Stimulated activated CD4-positive, alpha-beta T cell treated with anti-CD3 and anti-CD28 coated beads, Interleukin-2, amount 100 ng/mL, for 4 hours (primary cell): Measurements from ENCODE around the gene CDRT4.

Experiments
- DNase-seq: peaks from one replicate; pipeline ENCODE4 v3.0.0-alpha.2; 2020; ENCODE audit warnings: low read depth

Gene CDRT4

DNA sequence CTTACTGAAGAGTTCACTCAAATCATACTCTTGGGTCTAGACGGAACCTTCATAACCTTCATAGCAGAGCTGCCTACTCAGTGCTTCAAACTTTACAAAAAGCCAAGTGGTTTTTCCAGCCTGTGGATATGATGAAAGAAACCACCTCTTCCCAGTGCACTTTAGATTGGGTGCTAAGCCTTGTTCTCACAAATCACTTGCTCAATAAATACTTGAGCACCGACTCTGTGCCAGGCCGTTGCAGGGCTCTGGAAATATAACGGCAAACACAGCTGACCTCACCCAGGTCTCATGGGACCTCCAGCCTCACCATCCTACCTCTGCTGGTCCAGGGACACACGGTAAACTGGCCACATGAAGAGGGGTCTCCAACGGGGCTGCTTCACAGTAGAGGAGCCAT lies 35.7 kb downstream of the CDRT4 start:
- no peak for DNase-seq

DNA sequence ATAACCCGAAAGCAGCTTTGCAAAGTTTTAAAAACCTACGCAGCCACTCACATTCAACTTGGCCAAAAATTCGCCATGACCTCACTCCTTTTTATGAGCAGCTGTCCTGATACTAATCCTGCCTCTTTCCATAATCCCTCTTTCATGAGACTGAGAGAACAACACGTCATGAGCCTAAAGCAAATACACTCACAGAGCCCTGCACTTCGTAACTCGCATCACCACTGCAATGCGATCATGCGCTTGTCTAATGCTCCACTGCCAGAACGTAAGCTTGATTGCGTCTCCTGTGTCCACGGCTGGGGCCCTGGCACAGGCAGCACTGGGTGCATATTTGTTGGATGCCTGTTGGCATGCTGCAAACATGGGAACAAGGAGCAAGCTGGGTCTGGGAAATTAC lies 36.2 kb downstream of the CDRT4 start:
- DNase-seq, result no peak

DNA sequence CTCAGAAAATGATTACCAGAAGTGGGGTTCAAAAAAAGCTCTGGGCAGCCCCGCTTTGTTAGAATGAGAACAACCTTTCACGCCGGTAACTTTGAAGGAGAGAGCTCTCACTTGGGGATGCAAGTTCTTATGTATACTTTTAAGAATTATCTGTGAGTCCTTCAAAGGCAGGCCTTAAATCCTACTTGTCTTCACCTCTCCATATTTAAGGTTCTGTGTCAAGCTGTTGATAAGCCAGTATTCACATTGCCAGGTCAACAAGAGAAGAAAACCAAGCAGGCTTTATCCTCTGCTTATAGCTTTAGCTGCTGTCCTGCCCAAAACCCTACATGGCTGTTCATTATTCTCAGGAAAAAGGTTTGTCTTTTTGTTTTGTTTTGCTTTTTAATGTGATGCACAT lies 42.9 kb downstream of the CDRT4 start:
- no peak for DNase-seq

DNA sequence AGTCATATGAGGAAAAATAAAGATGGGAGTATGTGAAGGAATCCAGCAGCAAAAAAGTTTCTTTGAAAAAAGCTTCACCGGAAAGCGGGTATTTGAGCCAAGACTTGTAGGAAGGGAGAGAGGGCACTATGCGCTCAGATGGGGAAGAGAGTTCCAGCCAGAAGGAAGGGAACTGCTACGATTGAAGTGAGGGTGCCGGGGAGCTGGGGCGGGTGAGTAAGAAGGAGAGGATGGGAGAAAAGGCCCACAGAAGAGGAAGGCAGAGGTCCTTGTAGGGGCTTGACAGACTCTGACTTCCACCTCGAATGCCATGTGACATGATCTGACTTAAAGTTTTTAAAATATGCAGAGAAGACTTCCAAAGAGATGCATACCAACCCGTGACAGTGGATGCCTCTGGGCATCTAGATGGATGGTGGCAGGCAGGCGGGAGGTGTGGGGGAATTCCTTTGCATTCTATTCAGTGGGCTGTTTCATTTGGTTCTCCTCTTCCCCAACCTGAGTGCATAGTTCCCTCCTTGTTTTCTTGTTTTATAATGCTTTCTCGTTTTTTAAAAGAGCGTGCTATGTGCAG lies 44.9 kb downstream of the CDRT4 start:
- DNase-seq, result no peak

DNA sequence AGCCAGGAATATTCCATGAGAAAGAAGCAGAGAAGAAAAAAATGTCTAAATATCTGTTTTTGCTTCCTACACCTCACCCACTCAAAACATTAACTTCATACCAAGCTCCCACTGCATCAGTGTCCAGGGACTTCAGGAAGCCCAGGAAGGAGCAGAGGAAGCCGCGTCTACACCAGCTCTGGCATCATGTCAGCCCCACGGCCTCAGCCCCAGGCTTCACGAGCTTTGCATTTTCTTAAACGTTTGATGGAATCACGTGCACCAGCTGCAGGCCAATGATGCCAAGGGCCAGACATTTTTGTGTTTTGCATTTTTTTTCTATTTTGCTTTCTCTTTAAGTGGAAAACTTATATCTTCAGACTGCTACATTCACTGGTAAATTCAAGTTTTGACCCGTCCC lies 48.6 kb downstream of the CDRT4 start:
- no peak for DNase-seq

DNA sequence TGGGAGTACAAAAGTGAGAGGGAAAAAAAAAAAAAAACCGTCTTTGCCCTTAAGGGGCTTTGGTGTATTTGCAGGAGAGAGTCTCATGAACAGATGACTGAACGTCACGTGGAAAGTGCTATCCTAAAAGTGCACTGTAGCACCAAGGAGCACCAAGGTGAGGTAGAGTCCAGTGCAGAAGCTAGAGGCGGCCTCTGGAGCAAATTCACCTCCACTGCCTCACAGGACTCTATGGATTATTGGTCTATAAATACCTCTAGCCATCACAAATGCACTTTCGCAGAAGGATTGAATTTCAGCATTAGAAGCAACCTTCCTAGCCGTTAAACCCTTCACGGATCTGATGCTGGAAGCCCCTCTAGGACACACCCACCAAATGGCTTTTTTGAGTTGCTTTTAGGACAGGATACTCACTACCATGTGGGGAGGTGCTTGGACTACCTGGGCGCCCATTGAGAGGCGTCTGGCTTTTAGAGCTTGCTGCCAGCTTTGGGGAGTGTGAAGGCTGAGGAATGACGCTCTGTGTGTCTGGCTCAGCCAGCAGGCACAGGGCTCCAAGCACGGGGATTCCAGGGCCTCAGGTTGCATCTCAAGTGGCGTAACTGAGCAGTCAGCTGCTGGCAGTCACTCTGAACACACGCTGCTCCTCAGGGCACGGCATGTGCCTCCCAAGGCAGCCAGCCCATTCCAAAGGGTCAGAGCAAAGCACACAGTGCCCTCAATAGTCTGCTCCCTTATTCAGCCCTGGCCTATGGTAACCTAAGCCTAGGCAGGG lies 52.7 kb downstream of the CDRT4 start:
- DNase-seq, result no peak

DNA sequence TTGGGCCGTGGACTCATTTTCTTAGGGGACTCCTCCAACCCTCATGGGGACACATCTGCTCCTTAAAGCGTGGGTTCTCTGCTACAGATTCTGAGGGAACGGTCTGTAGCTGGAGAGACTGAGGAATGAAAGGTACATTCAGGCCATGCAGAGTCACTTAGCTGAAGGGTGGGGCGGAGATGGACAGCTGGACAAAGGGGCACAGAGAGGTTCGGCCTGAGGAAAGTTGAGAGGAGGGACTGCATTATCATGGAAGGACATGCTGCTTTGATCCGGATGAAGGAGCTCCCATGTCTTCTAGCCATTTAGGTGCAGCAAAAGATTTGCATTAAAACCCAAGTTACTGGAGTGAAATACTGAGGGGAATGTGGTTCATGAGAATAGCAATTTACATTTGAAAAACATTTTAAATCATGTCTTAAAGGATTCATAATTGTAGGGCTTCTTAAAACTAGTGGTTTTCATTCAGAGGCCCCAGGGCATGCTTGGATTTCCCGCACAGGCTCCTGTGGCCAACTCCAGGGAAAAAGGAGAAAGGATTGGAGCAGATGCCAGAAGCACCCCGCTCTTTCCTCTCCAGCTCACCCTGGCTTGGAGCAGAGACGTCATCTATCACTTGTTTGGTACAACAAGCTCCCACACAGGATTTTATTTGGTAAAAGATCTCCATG lies 54.2 kb downstream of the CDRT4 start:
- no peak for DNase-seq

DNA sequence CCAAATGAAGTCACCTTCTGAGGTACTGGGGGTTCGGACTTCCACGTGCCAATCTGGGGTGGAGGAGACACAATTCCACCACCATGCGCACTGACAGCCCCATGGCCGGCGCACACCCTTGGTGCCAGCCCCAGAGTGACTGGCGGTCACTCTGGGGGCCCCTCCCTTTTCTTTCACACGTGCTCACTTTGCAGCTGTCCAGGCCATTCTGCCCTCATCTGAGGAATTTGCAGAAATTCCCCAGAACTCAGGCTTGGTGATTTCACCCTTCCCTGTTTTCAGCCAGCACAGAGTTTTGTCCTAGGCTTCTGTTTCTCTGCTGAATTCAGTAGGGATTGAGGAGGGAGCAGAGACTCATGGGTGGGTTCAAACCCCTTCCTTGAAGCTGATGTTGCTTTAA lies 54.8 kb downstream of the CDRT4 start:
- DNase-seq, result no peak

DNA sequence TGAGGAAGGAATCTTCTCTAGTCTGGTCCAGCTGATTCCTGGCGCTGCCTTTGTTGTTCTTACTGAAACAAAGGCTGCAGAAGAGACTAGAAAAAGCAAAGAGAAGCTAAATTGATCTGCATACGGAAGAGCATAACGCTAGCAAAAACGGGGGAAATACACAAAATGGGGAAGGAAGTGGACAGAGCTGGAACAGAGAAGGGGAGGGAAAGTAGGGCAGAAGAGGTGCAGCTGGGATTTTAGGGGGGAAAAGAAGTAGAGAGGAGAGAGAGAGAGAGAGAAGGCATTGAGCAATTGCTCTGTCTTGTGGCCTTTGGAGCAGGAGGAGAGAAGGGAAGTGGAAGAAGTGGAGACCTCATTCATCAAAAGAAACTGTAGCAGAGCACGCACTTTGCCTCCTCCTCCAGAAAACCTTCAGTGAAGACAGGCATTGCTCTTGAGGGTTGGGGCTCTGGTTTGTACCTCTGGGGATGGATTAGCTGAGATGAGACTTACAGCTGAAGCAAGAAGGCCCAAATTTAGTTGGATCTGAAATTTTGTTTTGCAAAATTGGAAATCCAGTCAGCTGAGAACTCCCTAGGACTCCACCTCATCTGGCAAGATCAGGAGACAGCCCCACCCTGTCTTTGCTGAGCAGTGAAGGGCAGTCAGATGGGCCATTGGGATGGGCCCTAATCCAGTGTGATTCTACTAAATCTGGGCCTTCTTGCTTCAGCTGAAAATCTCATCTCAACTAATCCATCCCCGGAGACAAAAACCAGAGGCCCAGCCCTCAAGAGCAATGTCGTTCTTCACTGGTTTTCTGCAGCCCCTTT lies 55.8 kb downstream of the CDRT4 start:
- DNase-seq, result no peak

DNA sequence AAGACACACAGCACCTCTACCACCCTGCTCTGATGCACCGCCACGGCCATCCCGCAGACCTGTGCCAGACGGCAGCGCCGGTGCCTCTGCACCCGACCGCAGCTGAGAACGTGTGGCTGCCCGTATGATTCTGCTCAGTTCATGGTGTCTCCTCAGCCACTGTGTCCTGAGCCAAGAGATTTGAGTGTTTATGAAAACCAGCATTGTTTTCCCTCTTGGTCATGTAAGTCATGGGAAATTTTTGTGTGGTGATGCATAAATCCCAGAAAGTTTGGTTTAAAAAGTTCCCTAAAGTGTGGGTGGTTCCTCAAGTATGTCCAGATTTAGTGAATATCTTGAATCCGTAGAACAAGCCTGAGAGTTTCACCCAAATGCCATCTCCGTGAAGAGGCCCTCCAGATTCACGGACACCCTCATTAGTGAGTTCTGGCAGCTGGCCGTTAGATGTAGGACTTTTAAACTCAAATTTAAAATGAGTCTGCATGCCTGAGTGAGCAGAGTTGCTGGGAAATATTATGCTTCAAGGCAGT lies 57.6 kb downstream of the CDRT4 start:
- no peak for DNase-seq

DNA sequence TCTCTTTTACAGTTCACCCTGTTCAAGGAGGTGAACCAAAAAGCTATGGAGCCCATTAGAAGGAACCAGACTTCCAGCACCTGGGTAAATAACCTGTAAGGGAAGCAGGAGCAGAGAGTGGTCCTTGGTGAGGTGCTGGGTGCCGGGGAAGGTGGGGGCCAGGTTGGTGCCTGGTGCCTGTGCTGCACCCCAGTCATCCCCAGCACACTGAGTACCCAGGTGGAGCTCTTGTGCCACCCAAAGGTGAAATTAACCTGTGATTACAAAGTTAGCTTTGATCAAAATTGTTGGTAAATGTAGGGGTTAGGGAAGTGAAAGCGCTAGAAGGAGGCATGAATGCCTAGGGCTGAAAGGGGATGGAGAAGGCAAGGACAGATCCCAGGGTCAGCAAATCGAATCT lies 58.6 kb downstream of the CDRT4 start:
- DNase-seq, result no peak

DNA sequence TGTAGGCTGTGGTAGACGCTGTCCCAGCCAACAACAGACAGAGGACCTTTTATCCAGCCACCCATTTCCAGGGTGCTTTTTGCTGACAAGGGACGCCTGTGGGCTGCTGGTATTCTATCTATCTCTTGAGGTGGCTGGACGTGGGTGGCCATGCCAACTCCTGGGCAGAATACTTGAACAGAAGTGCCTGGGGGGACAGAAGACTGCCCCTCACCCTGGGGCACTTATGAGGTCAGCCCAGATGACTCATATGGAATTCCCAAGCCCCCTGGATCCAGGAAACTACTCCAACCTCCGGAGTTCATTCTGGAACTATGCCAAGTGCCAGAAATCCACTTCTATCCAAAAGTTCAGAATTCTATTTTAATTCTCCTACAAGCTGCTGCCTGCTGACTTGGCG lies 61.3 kb downstream of the CDRT4 start:
- no peak for DNase-seq

DNA sequence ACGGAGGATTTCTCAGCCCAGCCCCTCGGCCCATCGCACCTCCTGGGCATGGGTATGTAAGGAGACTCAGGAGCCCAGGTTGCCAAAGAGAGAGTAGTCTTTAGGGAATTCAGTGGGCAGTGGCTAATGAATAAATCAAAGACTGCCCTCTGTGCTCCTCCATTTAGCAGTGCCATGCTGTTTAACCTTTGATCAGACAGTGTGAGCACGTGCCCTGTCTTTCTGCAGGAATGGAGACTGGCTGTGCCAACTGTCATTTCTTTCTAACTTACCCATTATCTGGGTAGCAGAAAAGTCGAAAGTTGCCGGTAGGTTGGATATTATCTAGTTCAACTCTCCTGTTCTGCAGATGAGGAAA lies 62.4 kb downstream of the CDRT4 start:
- no peak for DNase-seq

DNA sequence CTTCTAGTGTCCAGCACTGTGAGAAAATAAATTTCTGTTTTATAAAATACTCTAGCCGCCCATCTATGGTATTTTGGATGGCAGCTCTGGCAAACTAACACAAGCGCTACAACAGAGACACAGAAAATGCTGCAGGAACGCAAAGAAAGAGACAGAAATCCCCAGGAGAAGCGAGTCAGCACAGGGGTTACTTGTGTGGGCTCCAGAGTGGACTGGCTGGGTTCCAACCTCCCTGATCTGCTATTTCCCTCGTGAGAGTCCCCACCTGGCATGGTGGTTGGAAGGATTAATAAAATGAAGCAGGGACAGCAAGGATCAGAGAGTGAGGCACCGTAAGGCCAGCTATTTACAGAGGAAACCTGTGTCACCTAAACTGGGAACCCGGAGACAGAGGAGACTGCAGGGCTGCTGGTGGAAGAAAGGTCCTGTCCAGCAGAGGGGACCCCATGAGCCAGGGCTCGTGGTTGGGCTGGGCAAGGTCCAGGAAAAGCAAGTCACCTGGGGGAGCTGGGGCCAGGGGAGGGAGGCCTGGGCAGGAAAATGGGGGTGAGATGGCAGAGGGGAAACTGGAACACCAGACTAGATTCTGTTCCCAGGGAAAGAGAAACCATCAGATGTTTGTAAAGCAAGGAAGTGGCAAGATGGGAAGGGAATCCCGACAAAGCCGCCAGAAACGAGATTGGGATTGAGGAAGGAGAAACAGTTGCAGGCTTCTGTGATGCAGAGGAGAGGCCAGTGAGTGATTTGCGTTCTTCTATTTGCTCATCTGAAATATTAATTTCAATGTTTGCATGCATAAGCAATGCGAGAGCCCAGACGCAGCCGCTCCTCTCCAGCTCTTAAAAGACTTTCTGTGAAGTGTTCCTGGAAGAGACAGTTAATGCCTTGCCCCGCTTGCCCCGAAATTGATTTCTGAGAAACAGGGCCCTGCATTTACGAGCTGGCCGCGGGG lies 63.0 kb downstream of the CDRT4 start:
- no peak for DNase-seq

DNA sequence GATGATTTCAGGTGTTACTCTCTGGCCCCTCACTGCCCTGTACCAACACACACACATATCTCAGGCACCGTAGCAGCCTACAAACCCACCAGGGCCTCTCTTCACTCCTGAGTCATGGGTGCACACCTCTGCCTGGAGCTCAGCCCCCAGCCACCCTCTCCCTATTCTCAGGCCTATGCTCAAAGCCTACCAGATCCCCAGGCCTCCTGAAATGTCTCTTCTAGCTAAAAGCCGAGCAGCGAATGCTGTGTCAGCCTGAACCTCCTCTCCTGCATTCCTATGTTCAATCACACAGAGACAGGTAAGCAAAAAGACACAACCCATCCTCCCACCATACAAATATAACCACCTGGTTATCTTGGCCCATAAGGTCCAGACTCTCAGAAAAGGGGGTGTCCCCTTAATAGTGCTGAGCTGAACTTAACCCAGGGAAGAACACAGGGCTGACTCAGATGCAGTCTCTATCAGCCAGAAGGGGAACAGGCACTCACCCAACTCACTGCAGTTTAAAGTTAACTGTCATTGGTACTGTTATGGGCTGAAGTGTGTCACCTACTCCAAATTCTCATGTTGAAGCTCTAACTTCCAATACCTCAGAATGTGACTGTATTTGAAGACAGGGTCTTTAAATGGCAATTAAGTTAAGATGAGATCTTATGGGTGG lies 64.0 kb downstream of the CDRT4 start:
- DNase-seq, result no peak

DNA sequence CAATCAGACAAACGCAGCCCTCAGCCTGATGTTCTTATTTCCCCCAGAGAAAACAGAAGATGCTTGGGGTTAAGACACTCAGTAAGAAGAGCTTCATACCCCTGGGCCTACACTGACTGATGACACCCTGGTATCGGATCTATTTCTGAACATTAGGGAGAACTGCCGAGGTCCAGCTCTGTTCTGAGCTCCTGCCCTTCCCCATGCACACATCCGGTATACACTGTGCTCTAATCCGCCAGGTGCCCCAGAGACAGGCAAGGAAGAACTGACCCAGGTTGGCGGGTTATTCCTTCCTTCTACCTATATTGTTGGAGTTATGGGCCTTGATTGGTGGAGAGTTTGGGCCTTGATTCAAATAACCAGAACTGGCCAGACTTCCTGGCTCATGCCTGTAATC lies 68.0 kb downstream of the CDRT4 start:
- no peak for DNase-seq

DNA sequence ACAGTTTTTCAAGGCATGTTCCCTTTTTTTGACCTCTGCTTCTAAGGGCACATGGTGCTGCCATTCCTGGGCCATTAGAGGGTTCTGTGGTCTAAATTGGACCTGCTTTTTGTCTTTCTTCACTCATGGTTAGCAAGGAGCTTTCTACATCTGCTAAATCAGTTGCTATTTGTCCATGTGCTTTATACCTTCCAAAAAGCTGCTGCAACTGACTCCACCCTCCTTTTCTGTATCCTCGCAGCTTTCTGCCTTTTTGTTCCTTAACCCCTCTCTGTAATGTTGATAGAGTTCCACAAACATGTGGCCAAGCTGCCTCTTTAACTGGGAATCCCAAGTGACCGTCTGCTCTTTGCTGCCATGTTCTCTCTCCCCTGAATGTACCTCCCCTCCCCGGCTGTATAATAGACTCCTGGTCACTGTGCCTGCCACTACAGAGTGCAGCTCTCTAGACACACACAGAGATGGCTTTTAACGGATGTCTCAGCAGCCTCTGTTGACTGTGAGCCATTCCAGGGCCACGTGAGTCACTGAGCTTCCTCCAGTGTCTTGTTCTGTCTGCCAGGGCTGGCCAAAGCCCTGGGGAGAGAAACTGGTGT lies 68.6 kb downstream of the CDRT4 start:
- no peak for DNase-seq

DNA sequence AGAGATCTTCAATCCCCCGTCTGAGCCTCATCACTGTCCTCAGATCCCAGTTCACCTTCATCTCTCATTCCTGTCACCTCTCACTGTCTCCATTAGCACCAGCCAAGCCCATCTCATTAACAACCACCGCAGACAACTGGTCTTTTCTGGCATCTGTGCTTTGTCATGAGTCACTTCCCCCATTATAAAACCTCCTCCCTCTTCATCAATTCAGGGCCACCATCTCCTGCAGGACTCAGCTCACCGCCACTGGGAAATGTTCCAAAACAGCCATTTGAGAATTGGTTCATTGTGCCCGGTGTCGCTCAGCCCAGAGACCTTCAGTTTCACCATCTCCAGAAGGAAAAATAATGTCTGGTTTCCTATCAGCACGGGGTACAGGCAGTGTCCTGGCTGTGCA lies 69.1 kb downstream of the CDRT4 start:
- DNase-seq, result no peak

DNA sequence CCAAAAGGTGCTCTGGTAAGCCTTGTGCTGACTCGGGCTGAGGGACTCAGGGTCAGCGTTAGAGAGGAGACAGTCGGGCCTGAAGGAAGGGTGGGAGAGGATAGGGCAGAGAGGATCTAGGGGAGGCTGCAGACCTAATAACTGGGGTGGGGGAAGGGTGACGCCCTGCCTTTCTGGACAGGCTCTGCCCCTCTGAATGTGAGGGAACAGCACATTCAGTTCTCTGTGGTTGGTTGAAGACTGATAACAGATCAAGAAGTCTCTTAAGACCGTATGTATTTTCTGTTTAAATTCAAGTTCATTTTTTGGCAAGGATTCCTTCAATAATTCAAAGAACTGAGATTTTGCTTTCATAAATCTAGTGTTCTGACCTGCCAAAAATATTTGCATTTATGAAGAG lies 69.8 kb downstream of the CDRT4 start:
- DNase-seq, result no peak

DNA sequence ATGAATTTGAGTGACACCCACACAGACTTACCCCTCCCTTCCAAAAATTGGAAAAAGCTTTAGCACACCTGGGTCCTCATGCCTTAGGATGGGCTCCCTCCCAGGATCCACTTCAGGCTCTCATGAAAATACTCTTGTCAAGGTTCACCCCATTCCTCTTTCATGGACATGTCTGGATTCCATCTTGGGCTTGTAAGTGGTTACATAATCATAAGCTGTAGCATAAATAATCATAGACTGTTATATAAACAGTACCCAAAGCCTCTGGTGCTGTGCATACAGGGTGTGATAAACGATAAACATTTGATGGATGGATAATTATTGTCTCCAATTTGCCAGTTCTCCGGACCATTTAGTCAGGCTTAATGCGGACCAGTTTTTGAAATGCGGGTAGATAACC lies 72.3 kb downstream of the CDRT4 start:
- no peak for DNase-seq
